Anterior cingulate cortex (tissue), 58 donors: Measurements from ENCODE around the gene PIP4K2A.

Source experiments
- DNase-seq, 58 donors: peaks; one replicate each; lab custom pipeline; 2025; lab: John Stamatoyannopoulos, UW

PIP4K2A gene

DNA sequence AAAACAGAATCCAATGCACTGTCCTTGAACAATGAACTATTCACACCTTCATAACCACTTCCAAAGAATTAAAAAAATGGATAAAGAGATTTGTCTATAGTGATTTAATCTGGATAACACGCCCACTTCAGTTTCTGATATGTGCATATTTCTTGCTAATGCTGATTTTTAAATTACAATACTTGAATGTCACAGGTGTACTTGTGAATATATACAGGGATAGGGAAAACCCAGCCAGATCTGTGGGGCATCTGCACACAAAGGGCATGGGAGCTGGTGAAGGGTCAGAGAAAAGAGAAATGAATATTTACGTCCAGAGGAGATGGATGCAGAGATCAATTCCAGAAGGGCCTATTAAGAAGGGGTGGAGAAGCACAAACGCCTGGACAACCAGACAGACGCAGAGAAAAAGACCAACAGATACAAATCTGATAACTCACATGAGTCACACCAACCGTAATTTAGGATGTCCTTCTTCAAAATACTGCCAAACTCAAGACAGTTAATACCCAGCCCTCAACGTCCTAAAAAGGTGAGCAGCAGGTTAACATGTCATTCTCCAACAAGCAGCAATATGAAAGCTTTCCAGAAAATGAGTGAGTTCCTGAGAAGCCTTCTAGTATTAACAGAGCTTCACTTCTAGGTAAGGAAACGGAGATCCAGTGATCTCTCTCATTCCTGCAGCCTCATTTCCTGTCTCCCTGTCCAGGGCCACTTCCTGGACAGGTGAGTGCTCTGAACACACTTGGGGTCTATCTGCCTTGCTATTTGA is 41.9 kb downstream of the PIP4K2A start:
- DNase-seq: no peak

- DNase-seq: peak in 8 of 58 donors; percentile 10 to 63 (median 20)
These were observed 43.6 kb downstream of the PIP4K2A start for GRCh38 chr10:22670788-22671187.

DNA sequence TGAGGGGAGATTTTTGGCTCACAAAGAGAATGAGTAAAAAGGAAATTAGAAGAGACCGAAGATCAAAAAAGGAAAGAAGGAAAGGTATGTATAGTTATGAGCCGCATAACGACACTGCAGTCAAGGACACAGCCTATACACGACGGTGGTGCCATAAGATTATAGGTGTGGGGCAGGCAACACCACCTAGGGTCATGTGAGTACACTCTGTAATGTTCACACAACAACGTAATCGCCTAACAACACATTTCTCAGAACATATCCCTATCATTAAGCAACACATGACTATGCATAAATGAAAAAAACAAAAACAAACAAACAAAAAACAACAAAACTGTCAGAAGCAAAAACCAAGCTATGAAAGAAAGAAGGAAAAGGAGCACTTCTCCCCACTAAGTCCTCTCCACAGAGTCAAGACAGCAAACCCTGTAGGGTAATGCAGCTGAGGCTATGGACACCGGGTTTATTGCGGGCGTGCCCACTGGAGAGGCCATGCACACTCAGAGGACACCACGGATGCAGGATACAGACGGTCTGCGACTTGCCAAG is 45.1 kb downstream of the PIP4K2A start:
- no peak for DNase-seq

DNA sequence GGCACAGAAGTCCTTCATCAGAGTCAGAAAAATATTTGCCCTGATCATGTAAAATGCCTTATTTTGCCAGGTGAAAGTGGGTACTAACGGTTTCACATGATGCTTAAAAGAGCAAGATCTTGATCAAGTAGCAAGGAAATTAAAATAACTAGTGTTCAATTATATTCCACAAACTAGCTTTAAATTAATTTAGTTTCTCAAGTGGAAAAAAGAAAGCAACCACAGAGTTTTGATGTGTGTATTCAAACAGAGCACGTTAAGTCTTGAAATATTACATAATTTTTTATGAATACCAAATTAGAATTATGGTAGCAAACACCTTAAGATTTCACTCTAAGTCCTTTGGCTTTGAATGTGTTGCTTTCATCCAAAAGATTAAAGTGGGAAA is 47.3 kb downstream of the PIP4K2A start:
- no peak for DNase-seq

DNA sequence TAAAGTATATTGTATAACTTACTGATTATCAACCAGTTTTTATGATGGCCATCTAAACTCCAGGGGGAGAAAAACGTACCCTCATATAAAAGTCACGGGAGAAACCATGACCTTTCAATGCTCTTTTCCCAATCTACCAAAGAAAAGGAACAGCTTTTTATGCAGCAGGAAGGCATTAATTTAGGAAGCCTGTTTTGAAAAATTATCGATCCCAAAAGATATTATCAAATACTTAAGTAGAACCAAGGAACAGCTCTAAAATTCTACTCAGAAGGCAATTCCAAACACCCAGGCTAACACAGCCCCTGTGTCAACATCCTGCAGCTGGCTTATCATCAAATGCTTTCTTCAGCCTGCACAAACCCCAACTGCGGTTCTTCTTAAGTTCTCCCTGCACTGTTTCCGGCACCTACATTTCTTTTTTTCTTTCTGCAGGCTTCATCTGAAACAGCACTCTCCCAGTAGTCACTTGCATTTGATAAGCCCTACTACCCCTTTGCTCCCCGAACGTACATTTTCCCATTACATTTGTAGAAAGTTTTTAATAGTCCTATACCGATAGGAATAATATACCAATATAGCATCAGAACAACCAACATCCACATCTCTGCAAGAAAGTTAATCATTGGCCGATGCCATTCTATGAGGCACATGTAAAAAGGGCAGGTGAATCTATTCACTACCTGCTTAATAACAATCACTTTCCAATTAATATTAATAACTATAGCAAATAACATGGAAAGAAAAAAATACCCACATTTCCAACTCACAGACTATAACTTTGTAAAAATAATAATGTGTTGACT is 47.9 kb downstream of the PIP4K2A start:
- DNase-seq: no peak

DNA sequence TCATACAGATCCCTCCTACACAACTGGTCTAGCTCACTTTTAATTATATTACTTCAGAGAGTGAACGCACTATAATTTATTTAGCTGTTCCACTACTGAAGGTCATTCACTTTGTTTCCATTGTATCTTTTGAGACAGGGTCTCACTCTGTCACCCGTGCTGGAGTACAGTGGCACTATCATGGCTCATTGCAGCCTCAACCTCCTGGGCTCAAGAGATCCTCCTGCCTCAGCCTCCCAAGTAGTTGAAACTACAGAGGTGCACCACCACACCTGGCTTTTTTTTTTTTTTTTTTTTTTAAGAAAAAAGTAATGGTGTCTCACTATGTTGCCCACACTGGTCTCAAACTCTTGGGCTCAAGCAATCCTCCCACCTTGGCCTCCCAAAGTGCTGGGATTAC is 49.0 kb downstream of the PIP4K2A start:
- no peak for DNase-seq

DNA sequence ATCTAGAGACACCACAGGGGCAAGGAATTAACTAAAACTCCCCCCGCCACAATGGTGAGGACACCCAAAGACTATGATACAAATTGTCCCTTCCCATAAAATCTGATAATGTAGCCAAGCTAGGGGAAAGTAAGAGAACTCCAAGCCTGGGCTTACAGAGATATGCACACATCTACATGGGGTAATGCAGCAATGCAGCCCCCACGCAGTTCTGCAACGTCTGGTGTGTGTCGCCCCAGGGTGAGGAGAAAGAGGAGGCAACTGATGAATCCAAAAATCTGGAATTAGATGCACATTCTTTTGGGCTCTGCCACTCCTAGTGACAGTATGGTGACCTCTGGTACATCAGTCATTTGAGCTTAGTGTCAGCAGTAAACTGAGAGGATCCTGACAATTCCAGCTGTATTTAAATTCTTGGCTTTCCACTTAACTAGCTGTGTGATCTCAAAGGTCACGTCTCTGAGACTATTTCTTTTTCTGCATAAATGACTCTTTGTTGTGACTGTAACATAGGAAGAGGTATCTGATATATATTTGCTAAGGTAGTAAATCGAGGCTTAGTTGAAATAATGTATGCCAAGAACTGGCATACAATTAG is 51.5 kb downstream of the PIP4K2A start:
- no peak for DNase-seq

GRCh38 chr10:22659866-22660265 is 54.5 kb downstream of the PIP4K2A start:
- no peak for DNase-seq

- DNase-seq: no peak
These were observed 55.5 kb downstream of the PIP4K2A start for GRCh38 chr10:22658745-22659410.

DNA sequence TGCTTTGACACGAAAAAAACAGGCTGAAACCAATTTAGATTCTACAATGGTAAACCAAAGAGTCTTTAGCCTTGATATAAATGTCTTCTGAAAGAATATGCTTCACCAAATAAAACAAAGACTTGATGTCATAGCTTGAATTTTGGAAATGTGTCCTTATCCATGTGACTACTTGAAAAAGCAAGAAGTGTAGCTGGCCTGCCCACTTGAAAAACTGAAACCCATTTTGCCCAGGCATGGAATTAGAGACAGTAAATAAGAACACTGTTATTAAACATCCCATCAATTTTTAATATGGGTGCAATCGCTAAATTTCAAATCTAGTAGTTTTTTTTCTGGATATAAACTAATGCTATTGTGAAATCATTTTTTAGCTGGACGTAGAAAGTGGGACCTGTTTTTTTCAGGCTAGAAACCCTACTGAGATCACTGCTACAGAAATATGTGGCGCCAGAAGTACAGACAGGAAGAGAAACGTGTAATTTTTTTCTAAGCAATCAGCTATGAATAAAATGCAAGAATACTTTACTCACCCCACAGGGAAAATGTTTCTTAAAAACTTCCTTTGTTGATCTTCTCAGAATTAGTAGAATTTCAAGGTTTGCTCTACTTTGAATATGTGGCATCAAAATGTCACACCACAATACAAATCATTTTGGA is 56.7 kb downstream of the PIP4K2A start:
- DNase-seq: no peak

GRCh38 chr10:22657024-22657423 is 57.4 kb downstream of the PIP4K2A start:
- DNase-seq: no peak

- DNase-seq: no peak
These were observed 58.3 kb downstream of the PIP4K2A start for GRCh38 chr10:22656036-22656435.

DNA sequence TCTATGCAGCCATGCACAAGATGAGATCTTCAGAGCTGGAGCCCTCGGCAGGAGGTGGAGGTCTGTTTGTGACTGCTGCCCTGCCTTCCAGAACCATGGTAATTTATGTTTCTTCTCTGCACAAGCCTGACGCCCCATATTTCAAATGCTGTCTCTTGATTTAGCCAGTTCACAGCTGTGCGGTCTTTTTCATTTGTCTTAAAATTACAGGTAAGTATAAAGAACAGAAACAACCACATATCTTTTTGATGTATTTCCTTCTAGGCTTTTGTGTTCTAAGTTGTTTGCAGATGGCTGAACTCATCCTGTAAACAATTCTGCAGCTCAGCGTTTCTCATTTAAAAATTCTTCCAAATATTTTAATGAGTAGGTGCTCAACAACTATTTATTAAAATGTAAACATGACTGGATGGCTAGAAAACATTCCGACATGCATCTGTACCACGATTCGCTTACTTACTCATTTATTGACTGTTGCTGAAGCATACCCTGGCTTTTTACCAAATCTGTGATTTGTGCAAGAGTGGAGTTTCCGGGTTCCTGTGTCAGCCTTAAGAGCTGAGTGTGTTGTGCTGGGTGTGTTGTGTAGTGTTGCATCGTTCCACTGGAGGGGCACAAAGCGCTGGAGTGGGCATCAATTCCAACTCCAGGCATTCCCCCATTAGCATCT is 58.9 kb downstream of the PIP4K2A start:
- DNase-seq: no peak

DNA sequence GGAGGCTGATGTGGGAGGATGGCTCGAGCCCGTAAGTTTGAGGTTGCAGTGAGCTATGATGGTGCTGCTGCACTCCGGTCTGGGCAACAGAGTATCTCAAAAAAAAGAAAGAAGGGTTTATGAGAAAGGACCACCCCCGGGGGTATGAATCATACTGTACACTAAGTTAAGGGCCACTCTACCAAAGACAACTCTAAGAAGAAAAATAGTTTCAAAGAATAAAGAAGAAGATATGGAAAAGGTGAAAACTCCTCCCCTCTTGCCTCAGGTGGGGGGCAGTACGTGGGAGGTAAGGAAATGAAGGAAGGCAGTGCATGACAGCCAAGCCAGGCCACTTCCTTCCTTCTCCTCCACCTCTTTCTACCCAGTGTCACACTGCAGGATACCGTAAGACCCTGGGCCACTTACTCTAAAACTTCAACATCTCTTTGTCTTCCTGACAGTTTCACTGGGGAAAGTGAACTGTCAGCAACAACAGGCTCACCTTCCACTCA is 61.3 kb downstream of the PIP4K2A start:
- no peak for DNase-seq

GRCh38 chr10:22651276-22651980 is 63.0 kb downstream of the PIP4K2A start:
- no peak for DNase-seq

DNA sequence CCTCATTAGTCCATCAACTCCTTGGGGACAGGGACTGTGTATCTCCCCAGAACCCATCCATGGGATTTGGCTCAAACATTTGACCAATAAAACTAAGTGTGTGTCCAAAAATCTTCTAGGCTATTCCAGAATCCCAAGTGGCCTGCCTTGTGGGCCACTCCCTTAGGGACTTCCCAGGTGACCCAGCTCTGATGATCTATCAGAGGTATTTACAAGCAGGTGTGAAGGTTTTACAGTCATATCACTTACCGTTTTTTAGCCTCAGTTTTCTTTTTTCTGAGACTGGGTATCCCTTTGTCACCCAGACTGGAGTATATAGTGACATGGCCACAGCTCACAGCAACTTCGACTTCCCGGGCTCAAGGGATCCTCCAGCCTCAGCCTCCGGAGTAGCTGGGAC is 64.4 kb downstream of the PIP4K2A start:
- no peak for DNase-seq

GRCh38 chr10:22649390-22649841 is 65.0 kb downstream of the PIP4K2A start:
- no peak for DNase-seq

GRCh38 chr10:22648547-22648961 is 65.8 kb downstream of the PIP4K2A start:
- no peak for DNase-seq

- no peak for DNase-seq
These were observed 67.1 kb downstream of the PIP4K2A start for GRCh38 chr10:22647244-22647643.
